ENCODE data around the gene DAPK1.

DAPK1 gene

GRCh38 chr9:87664153-87665060, 166.7 kb downstream of the DAPK1 start:
- DNase-seq (ENCODE audit: extremely low read depth, low read depth) = no peak
- no peak overlapping the region for H3K4me3 ChIP-seq (replicated peaks; ENCODE audit: low read depth, low read length)
- no peak for TF ChIP-seq CTCF (IDR thresholded peaks at IDR 0.05; ENCODE audit: low read depth, low read length, missing control alignments)

- H3K4me3 ChIP-seq (replicated peaks; ENCODE audit: low read depth, low read length) = no peak overlapping the region
- no peak for TF ChIP-seq CTCF (IDR thresholded peaks at IDR 0.05; ENCODE audit: low read depth, low read length, missing control alignments)
- no peak for DNase-seq (ENCODE audit: extremely low read depth, low read depth)
Observed at GRCh38 chr9:87665505-87665904, 167.8 kb downstream of the DAPK1 start.

DNA sequence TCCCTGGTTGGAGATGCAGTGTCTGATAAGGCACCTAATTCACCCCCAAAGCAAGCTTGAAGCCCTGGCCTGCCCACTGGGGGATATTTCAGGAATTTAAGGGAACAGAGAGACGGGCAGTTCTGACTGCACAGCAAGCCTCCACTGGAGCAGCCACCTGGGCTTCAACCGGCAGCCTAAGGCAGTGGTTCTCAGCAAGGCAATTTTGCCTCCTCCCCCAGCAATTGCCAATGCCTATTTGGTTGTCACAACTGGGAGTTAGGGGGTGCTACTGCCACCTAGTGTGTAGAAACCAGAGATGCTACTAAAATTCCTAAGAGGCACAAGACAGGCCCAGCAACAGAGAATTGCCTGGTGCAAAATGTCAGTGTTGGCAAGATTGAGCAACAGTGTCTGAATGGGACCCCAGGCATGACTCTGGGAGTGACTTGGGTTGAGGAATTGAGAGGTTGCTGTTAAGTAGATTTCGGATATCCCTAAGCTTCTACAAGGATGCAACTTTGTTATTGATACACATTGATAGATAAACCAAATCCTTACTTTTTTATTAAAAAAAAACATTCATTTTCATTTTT, 169.6 kb downstream of the DAPK1 start:
- no peak for DNase-seq (ENCODE audit: extremely low read depth, low read depth)
- peak; percentile 37 for TF ChIP-seq CTCF (IDR thresholded peaks at IDR 0.05; ENCODE audit: low read depth, low read length, missing control alignments)
- no peak overlapping the region for H3K4me3 ChIP-seq (replicated peaks; ENCODE audit: low read depth, low read length)

GRCh38 chr9:87668222-87668621, 170.6 kb downstream of the DAPK1 start:
- no peak for DNase-seq (ENCODE audit: extremely low read depth, low read depth)
- no peak overlapping the region for H3K4me3 ChIP-seq (replicated peaks; ENCODE audit: low read depth, low read length)
- TF ChIP-seq CTCF (IDR thresholded peaks at IDR 0.05; ENCODE audit: low read depth, low read length, missing control alignments) = no peak

- TF ChIP-seq CTCF (IDR thresholded peaks at IDR 0.05; ENCODE audit: low read depth, low read length, missing control alignments) = no peak
- DNase-seq (ENCODE audit: extremely low read depth, low read depth) = no peak
- no peak overlapping the region for H3K4me3 ChIP-seq (replicated peaks; ENCODE audit: low read depth, low read length)
Observed at GRCh38 chr9:87668722-87669121, 171.1 kb downstream of the DAPK1 start.

- TF ChIP-seq CTCF (IDR thresholded peaks at IDR 0.05; ENCODE audit: low read depth, low read length, missing control alignments) = no peak
- DNase-seq (ENCODE audit: extremely low read depth, low read depth) = no peak
- H3K4me3 ChIP-seq (replicated peaks; ENCODE audit: low read depth, low read length) = no peak overlapping the region
Observed at GRCh38 chr9:87670572-87671264, 173.1 kb downstream of the DAPK1 start.

All from HFF-Myc (cell line).